ENCODE measurements around the gene M1AP.

The M1AP gene

DNA sequence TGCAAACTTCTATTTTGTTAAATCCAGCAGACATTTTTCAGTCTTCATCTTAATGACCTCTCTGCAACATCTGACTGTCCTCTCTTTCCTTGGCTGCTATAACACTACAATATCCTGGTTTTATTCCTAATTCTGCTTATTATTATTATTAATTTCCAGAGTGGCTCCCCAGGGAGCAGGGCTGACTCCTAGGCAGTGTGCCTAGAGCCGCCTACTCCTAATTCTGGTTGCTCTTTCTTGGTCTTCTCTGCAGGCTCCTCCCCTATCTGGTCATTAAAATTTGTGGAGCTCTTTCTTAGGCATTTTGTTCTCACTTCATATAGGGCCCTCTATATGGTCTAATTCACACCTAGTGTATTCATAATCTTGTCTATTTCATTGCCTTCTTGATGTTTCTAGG is 105.2 kb downstream of the M1AP start:
- DNase-seq, result no peak

DNA sequence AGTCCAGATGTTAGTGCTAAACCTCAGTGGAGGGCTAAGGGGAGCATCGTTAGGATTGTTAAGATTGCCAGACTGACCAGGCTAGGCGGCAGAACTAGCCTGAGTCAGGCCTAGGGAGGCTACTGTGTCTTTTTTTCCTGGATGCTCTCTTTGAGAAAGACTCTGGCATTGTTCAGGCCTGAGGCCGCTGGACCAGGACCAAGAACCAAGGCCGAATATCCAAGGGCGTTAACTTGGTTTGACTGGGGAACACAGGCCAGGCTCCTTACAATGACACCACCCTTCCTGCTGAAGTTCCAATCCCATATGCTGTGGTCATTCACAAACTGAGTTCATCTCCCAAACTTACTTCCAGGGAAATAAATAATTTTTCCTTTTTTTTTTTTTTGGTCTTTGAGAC is 107.8 kb downstream of the M1AP start:
- DNase-seq, result no peak

DNA sequence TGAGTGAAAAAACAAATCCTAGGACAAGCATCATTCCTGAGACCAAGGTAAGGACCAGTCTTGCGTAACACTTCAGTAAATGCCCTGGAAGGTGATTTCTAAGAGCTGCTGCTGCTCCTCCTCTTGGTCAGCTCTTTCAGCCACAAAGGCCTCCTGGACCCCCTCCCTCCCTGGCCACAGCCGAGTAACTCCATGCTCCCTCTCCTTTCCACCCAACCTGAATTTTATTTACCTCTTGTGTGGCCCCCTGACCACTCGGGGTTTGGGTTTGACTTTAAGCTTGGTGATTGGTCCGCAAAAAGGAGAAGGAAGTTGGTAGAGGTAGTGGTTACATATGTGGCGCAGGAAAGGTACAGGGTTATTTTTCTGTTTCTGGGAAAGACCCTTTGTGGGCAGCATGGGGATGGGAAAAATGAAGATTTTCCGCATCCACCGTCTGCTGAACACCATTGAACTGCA is 109.2 kb downstream of the M1AP start:
- DNase-seq, result no peak

DNA sequence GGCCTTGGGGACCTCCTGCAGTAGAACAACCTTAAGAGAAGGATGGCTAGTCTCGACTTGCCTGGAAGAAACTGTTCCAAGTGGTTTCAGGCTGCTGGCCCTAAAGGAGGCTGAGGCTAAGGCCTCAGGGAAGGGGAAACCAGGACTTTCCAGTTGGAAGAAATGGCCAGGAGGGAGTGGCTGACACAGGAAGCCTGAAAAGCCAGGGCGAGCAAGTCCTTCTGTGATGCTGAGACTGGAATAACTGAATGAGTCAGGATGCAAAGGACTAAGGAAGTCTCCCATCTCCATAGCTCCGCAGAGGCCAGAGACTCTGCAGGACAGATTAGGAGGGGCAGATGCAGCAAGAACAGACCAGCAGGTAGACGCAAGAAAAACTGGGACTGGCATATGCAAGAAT is 111.0 kb downstream of the M1AP start:
- DNase-seq, result no peak

DNA sequence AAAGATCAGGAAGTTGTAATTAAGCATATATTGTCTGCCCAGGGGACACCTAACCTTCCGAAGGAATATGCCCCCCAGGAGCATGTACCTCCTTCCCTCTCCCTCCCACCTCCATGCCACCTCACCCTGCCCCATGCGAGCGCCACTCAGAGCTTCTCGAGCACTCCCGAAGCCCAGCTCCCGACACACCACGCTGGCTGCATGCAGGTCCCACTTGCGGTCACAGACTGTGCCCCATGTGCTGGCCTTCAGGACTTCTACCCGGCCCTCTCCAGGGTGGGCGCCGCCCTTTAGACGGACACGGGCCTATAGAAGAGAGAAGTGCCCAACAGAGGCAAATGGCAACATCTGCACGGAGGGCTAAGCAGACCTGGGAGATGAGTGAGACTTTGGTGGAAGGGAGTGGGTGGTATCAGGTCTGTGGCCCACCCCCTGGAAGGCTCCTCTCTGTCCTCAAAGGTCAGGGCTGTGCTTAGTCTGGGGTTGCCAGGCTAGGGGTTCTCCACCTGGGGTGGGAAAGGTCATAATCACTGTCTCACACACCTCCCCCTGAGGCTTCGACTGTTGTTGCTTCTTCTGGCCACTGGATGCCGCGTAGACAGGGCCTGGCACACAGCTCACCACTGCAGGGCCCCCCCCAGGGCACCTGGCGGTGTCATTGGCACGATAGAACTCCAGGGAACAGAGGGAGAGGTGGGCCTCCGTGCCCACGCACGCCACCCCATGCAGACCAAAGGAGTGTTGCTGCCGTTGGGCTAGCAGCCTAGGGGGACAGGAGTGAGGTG is 111.8 kb downstream of the M1AP start:
- DNase-seq, result no peak

DNA sequence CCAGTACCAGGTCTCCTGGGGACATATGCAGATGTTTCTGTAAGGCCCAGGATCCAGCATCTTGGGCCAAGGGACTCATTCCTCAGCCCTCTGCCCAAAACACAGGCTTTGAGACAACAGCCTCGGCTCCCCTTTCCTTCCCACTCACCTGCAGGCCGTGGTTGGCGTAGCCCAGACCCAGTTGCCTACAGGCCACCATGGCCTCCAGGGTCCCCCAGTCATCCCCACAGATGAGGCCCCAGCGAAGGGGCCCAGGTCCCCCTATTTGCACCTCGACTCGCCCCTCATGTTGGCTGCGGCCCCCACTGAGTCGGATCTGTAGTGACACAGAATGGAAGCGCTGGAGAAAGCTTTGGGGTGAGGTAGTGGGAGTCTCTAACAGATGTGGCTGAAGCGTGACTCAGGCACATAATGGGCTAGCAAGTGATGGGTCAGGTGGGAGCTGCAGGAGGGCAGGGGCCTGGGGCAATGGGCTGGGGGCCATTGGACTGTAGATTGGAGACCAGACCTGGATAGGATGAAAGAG is 112.6 kb downstream of the M1AP start:
- DNase-seq, result no peak

DNA sequence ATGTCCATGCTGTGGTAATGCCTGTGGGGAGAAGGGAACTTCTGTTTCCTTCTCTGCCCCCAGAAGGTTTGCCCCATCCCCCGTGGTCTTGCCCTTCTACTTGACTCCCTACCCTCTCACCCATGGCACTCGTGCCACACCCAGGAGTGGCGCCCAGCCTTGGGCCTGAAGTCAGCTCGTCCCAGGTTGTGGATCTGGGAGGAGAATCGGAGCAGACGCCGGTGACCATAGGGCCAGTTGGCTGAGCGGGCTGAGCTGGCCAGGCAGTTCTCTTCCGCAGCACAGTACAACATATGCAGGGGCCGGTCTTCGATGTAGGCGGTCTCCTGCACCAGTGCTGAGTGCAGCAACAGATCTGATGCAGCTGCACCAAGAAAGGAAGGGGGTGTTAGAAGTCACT is 113.7 kb downstream of the M1AP start:
- DNase-seq, result no peak

DNA sequence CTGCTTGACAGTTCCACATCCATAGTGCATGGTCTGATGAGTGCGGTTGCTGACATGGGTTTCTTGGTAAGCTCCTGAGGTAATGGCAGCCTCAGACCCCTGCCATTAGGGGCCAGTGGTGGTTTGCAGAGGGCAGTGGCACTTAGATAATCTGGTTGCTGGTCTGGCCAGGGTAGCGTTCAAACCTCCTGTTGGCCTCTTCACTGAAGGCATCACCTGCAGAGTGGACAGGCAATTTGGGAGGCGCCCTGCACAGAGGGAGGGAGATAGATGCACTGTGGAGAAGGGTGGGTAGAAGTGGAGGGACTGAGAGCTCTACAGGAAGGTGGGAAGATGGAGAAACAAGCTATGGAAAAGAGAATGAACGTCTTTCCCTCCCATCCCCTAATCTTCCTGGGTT is 114.7 kb downstream of the M1AP start:
- no peak for DNase-seq

DNA sequence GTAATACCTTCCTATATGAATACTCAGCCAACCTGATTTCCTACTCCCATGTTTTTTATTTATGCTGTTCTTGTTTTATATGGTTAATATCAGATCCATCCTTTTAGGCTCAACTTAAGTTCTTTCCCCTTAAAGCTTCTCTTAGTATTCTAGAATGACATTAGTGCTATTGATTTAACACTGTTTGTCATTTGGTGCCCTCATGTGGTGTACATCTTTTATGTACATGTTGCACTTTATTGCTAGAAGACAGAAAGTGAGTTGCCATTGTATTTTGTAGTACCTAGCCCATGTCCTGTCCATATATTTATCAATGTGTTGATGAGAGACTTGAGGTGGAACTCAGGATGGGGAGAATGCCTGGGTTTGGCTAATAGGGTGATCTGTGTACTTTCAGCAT is 115.9 kb downstream of the M1AP start:
- DNase-seq, result peak; percentile 65

DNA sequence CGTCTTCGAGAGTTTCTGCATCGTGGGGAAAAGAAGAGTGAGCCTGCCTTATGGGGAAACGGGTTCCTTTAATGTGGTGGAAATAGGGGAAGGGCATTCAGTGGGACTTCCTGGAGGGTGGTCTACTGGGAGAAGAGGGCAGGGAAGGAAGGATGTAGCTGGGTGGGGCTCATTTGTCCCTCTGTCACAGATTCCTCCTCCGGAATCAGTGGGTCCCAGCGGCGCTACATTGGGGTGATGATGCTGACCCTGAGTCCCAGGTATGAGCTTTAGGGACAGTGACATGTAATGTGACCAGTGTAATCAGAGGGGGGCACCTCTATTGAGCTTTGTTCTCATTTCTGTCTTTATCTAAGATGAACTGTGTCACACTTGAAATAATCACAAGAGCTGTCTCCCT is 116.5 kb downstream of the M1AP start:
- no peak for DNase-seq

DNA sequence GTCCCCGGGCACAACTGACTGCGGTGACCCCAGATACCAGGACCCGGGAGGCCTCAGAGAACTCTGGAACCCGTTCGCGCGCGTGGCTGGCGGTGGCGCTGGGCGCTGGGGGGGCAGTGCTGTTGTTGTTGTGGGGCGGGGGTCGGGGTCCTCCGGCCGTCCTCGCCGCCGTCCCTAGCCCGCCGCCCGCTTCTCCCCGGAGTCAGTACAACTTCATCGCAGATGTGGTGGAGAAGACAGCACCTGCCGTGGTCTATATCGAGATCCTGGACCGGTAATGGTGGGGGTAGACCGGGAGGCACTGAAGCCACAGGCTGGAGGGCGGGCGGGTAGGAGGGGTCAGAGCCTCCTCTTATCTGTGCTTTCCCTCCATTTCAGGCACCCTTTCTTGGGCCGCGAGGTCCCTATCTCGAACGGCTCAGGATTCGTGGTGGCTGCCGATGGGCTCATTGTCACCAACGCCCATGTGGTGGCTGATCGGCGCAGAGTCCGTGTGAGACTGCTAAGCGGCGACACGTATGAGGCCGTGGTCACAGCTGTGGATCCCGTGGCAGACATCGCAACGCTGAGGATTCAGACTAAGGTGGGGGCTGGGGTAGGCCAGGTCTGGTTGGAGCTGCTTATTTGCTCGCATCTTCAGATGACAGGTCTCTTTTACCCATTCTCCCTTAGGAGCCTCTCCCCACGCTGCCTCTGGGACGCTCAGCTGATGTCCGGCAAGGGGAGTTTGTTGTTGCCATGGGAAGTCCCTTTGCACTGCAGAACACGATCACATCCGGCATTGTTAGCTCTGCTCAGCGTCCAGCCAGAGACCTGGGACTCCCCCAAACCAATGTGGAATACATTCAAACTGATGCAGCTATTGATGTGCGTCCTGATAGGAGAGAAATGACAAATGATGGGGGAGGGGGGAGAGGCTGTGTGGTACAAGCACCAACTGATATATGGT is 117.6 kb downstream of the M1AP start:
- DNase-seq, result peak; percentile 68

DNA sequence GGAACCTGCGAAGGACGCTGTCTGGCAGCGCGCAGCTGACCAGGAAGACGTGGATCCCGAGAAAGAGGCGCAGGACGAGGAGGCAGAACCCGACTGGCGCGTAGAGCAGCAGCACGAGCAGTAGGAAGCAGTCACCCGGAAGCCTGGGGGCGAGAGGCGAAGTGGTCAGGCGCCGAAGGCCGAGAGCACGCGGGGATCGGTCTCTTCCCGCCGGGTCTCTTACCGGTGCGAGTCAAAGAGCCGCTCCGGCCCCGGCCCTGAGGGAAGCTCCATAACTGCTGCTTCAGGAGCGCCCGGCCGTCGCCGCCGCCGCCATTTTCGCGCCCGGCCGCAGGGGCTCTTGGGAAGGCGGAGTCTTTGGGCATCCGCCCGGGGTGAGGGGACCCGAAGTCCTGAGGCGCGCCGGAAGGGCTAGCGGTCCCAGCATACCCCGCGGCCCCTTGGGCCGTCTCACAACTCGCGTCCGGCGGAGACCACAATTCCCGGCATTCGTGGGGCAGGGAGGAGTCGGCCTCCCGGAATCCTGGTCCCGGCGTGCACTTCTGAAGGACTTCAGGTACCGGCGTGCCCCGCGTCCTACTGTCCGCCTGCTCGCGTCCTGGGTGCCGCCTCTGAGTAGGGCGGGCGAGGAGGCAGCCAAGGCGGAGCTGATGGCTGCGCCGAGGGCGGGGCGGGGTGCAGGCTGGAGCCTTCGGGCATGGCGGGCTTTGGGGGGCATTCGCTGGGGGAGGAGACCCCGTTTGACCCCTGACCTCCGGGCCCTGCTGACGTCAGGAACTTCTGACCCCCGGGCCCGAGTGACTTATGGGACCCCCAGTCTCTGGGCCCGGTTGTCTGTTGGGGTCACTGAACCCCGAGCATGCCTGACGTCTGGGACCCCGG is 118.5 kb downstream of the M1AP start, which contains the start of the genes AUP1 and HTRA2:
Gene AUP1 (minus strand): TSS at position 350 of the 882 bp plus-strand sequence. CDS start 77 bp downstream, at position 273.
Gene HTRA2 (plus strand): TSS at position 577 of the 882 bp plus-strand sequence. CDS start 74 bp downstream, at position 651.
- DNase-seq, result peak; percentile 100

DNA sequence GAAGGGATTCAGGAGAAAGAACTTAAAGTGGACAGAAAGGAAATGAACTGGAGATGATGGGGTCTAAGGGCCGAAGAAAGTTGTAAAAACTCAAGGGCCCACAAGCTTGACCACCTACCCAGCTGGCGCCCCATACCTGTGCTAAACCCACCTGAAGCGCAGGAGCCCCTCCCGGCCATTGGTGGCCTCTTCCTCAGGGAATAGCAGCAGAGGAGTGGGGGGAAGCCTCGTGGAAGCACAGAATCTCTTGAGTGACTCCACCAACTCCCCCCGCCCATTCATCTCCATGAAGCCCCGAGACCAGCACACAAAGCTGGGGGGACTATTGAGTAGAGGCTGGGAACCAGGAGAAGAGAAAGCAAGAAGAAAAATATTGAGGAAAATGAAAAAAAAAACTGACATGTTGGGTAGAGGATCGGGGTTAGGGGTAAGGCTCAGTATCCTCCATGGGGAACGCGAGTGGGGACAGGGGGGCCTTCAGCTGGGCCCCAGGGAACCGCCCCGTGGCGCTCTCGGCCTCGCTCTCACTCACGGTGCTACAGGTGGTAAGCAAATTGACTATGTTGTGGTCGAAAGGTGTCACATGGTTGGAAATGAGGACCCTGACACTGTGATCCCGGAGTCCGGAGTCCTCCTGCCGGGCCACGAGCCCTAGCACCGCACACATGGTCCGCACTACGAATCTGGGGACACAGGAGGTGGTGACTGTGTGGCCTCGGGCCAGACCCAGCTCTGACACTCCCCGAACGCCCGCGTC is 119.4 kb downstream of the M1AP start:
- DNase-seq, result no peak

DNA sequence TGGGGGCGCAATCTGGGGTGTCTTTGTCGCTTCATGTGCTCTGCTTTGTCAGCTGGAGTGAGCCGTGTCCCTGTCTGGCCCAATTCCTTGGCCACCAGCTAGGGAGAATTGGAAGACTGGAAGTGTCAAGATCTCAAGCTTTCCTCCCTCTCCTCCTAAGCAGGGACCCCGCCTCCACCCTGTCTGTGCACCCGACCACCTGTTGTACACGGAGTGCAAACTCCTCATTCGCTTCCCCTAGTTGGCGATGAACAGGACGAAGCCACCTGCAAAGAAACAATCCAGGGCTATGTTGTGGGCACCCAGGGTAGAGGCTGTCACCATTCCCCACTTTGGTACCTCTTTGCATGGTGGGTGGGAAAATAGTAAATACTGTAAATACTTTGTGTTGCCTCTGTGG is 120.4 kb downstream of the M1AP start:
- no peak for DNase-seq

DNA sequence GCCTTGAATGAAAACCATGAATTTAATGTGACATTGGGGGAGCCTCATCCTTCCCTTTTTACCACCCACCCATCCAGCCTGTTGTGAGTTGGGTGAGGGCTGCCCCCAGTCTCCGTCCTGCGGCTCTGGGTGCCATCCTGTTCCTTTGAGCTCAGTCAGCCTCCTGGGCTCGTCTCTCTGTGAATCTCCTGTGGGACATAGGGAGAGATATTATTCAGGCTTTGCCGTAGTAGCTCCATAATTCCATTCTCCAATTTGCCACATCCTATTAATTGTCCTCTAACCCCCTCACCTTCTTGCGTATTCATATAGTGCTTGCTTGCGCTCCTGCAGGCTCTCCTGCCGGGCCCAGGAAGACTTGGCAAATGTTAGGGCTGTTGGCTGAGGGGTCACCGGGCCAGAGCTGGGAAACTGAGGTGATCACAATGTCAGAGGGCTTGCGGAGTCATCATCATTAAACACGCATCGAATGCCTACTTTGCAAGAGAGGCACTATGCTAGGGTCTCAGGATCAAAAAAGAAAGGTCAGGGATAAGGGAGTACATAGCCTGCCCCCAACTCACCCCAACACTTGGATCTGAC is 121.4 kb downstream of the M1AP start:
- DNase-seq, result no peak

DNA sequence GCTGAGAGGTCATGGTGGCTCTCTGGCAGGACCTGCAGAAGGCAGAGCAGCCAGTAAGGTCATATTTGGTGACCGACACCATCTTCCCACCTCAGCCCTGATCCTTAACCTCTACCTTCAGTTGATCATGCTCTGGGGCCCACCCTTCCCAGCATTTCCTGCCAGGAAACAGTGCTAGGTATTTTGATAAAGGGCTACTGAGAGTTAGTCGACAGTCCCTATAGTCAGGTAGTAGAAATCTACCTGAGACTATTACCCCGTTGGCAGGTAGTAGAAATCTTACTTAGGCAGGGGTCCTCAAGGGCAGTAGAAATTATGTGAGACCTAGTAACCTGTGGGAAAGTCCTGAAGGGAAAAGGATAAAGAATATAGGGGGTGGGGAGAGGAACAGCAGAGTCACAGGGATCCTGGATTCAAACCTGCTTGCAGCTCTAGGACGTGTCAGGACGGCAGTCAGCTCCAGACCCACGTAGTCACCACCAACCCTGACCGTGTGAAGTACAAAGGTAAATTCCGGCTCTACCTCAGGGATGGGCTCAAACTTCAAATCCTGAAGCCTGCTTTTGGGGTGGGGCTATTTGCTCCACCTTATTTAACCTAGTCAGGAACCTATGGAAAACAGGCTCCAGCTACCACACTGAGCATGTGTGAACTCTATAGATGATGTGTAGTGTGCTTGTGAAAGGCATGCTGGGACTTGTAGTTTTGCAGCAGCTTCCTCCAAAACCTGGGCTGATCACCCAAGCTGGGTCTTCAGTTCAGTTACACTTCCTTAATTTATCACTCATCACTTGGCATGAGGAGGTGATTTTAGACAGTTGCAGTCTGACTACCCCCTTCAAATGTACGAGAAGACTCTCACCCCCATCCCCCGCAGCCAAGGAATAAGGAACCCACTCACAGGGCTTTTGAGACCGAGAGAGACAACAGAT is 122.1 kb downstream of the M1AP start, which contains the start of gene DQX1:
Gene DQX1 (minus strand): TSS at position 515 of the 932 bp plus-strand sequence. CDS start 502 bp downstream, at position 13.
- DNase-seq, result peak; percentile 75

DNA sequence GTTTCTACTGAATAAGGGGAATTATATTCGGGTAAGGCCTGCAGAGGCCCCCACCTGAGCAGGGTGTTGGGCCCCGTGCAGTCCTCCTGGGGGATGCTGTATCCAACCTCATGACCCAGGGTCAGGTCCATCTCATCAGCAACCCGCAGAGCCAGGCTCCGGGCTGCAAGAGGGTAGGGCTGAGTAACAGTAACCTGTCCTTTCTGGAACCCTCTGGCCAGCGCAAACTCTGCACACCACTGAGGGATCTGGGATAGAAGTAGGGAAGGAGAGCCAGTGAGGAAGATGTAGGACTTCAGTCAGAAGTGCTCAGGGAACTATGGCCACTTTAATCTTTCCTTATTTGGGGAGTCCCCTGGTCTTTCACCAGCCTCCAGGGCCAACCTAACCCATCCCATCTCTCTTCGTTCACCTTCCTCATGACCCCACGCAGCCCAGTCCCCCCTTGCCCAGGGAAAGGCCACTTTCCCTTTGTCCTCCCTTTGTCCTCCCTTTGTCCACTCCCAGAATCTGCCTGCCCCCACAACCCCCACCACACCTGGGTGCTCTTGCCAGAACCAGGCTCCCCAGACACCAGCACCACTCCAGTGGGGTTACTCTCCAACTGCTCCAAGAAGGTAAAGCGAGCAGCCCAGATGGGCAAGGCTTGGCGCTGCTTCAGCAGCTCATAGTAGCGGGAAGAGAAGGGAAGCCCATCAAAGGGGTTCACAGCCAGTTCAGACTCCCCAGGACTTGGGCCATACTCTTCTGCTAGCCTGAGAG is 123.0 kb downstream of the M1AP start:
- no peak for DNase-seq

DNA sequence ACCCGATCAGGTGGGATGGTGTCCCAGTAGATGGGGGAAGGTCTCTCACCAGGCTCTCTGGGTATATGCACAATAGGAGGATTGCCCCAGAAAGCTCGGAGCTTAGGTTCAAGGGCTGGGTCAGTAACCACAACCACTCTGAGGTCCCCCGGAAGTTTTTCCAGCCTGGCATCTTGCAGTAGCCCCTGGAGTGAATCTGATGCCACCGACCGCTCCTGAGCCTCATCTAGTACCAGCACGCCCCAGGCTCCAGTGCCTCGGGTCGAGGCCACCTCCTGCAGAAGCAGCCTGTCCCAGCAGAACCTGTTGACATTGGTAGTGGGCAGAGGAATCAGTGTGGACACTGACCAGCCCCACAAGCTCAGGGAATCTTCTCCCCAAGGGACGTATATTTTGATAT is 124.1 kb downstream of the M1AP start:
- no peak for DNase-seq

DNA sequence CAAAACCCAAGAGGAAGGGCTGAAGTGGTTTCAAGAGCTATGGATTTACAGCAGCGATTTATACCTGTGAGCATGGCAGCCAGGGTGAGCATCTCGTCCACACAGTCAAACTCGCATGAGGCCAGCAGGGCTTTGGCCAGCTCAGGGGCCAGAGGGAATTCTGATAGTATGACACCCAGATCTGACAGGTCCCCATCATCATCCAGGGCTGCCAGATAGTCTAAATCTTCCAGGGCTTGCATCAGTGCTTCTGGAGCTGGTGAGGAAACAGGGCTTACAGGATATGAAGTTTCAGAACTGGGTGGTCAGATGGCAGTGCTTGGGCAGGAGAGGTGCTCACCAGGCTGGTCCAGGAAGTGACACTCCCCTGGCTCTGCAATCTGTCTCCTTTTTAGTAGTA is 125.6 kb downstream of the M1AP start:
- no peak for DNase-seq

All from NCI-H82 (cell line).